Upper lobe of left lung (tissue), 6 donors: Measurements from ENCODE around the gene HHIP. TPM values are rescaled to one million over a fixed set of nuclear protein-coding genes. Genes with fewer than 3 reads are reported as not detected.

ENCODE experiments used
- ATAC-seq, 2 donors: fragments of 200-7000 bp; cut with Tn5 transposase; one replicate each; pipeline ENCODE4 v1.9.1; 2022; ENCODE audit warnings: mild to moderate bottlenecking in 2 of 2, moderate library complexity in 2 of 2; ENCODE audit not compliant: low FRiP score in 2 of 2
- DNase-seq, 2 donors: peaks; one replicate each; pipeline ENCODE4 v3.0.0-alpha.2; 2019 to 2020
- H3K27ac ChIP-seq, 4 donors: fragments of 200-600 bp; sonication (generic); one replicate each; pipeline ENCODE4 v1.5.1; 2016 to 2019
- H3K27me3 ChIP-seq, 4 donors: fragments of 200-600 bp; sonication (generic); one replicate each; pipeline ENCODE4 v1.5.1; 2017 to 2019
- H3K36me3 ChIP-seq, 4 donors: fragments of 200-600 bp; sonication (generic); one replicate each; pipeline ENCODE4 v1.5.1; 2016 to 2019
- H3K4me1 ChIP-seq, 4 donors: fragments of 200-600 bp; sonication (generic); one replicate each; pipeline ENCODE4 v1.5.1; 2018 to 2019
- H3K4me3 ChIP-seq, 4 donors: fragments of 200-600 bp; sonication (generic); one replicate each; pipeline ENCODE4 v1.5.1; 2017 to 2019; ENCODE audit warnings: mild to moderate bottlenecking in 2 of 4, moderate library complexity in 1 of 4
- H3K9me3 ChIP-seq, 4 donors: fragments of 200-600 bp; sonication (generic); one replicate each; pipeline ENCODE4 v1.5.1; 2018 to 2019
- EP300 ChIP-seq, 4 donors: sonication (generic); formaldehyde crosslinking; IDR thresholded peaks; one replicate each; pipeline ENCODE4 v1.5.1; 2017; ENCODE audit warnings: antibody characterized with exemption in 4 of 4, control low read depth in 2 of 4
- POLR2A ChIP-seq, 4 donors: fragments of 450-650 bp; IDR thresholded peaks; one replicate each; pipeline ENCODE4 v1.5.1; 2016 to 2017; ENCODE audit warnings: antibody characterized with exemption in 4 of 4, mild to moderate bottlenecking in 2 of 4
- POLR2AphosphoS5 ChIP-seq, 2 donors: sonication (generic); formaldehyde crosslinking; IDR thresholded peaks; one replicate each; pipeline ENCODE4 v1.5.1; 2017; ENCODE audit warnings: antibody characterized with exemption in 2 of 2
- WGBS, 2 donors: methylation state at CpG; one replicate each; pipeline ENCODE4 v1.1.5; 2017 to 2018; 5-methylcytosine and 5-hydroxymethylcytosine counted together
- total RNA-seq, 6 donors: library from RNA; depleted of rRNA in 4 of 6; stranded (reverse); fragments of >200 nt in 4 of 6; gene quantifications; one replicate each; pipeline versions ENCODE4 v1.1.0 to v1.2.1, GENCODE V29; 2016 to 2021
- TF ChIP-seq, protein P1 (sequence below), 6 experiments: fragments of 450-650 bp in 4 of 6; fragments of 200-600 bp in 2 of 6; sonication (generic) in 2 of 6; IDR thresholded peaks; one replicate each; pipeline ENCODE4 v1.5.1; 2016 to 2019; ENCODE audit warnings: antibody characterized with exemption in 6 of 6
- donor health status: DM: no; HTN: no; CAD: no; lungs with moderate emphysema.
- donor health status: DM: no; HTN: yes; CAD: no; lungs with severe emphysema.

Gene HHIP, protein sequence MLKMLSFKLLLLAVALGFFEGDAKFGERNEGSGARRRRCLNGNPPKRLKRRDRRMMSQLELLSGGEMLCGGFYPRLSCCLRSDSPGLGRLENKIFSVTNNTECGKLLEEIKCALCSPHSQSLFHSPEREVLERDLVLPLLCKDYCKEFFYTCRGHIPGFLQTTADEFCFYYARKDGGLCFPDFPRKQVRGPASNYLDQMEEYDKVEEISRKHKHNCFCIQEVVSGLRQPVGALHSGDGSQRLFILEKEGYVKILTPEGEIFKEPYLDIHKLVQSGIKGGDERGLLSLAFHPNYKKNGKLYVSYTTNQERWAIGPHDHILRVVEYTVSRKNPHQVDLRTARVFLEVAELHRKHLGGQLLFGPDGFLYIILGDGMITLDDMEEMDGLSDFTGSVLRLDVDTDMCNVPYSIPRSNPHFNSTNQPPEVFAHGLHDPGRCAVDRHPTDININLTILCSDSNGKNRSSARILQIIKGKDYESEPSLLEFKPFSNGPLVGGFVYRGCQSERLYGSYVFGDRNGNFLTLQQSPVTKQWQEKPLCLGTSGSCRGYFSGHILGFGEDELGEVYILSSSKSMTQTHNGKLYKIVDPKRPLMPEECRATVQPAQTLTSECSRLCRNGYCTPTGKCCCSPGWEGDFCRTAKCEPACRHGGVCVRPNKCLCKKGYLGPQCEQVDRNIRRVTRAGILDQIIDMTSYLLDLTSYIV
- total RNA-seq, result 100 to 1,000 TPM in 1 of 6 donors, 10 to 100 TPM in 5; 19.3 to 144 (median 35.8) TPM

DNA sequence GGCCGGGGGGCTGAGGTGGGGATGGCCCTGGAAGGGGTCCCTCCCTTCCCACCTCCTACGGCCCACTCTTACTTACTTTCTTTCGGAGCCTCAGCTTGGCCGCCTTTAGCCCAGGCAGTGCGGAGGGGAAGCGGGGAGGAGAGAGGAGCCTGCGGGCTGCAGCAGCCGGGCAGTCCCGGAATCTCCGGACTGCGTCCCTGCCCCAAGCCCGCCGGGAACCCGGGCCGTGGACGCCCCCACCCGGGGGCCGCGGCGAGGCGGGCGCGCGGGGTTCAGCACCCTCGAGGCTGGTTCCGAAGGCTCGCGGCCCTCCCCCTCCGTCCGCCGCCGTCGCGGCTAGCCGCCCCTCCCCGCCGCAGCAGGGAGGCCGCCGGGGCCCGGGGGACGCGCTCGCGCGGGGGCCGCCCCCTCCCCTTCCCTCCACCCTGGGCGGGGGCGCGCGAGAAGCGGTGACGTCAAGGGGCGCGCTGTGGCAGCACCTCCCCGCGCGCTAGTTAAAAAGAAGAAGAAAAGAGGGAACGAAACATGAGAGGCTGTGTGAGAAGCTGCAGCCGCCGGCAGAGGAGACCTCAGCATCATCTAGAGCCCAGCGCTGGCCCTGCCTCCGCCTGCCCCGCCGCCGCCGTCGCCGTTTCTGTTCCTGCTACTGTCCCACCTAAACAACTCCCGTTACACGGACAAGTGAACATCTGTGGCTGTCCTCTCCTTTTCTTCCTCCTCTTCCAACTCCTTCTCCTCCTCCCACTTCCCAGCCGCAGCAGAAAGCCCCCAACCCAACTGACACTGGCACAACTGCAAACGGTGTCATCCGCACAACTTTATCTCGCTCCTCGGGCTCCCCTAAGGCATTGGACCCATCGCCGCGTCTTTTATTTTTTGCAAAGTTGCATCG, at the start of gene HHIP:
HHIP (plus strand) TSS at position 526 of the 892 bp plus-strand sequence. CDS start 520 bp downstream, outside the sequence.
- Histone ChIP-seq H3K27ac (peak within 1 kb of the TSS in 3 of 4 donors; percentile 46 to 87 (median 79)), H3K4me1 (peaks cover 16 to 24% (median 18%) of the 10 kb centered on the region in 4 donors), H3K36me3 (no peaks in the 10 kb centered on the region), H3K27me3 (peaks cover 0 to 21% (median 7%) of the 10 kb centered on the region in 4 donors), H3K4me3 (peak within 1 kb of the TSS; percentile 28 to 56 (median 52)), H3K9me3 (no peaks in the 10 kb centered on the region)
- ATAC-seq (peak; percentile 78 to 87), DNase-seq (peak; percentile 53 to 92)
- TF ChIP-seq, protein P1, sequence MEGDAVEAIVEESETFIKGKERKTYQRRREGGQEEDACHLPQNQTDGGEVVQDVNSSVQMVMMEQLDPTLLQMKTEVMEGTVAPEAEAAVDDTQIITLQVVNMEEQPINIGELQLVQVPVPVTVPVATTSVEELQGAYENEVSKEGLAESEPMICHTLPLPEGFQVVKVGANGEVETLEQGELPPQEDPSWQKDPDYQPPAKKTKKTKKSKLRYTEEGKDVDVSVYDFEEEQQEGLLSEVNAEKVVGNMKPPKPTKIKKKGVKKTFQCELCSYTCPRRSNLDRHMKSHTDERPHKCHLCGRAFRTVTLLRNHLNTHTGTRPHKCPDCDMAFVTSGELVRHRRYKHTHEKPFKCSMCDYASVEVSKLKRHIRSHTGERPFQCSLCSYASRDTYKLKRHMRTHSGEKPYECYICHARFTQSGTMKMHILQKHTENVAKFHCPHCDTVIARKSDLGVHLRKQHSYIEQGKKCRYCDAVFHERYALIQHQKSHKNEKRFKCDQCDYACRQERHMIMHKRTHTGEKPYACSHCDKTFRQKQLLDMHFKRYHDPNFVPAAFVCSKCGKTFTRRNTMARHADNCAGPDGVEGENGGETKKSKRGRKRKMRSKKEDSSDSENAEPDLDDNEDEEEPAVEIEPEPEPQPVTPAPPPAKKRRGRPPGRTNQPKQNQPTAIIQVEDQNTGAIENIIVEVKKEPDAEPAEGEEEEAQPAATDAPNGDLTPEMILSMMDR (IDR thresholded peaks at IDR 0.05), result no peak
- peak in 1 of 4 donors; percentile 65 for TF ChIP-seq POLR2A (IDR thresholded peaks at IDR 0.05)
- 1 to 3% methylated on average over 22 to 64 of the region's 79 CpGs for WGBS, 2 donors

DNA sequence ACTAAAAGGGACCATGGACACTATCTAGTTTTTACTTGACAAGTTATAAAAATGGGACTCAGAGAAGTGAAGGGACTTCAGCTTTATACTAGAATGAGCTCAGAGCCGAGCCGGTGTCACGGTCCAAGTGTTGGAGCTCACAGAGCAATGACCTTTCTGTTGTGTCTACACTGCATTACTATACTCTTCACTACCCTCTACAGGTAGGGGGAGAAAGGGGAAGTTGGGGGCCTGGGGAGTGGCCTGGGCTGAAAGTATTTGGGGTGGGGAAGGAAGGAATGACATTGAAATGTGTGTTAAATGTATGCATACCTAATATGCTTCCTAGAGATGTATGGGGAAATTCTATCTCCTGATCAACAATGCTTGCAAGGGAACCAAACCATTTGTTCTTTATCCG, 48.8 kb upstream of the HHIP start:
- 87 to 92% methylated on average over 4 of the region's 4 CpGs for WGBS, 2 donors
- no peaks in the 10 kb centered on the region for H3K36me3 ChIP-seq
- no peaks in the 10 kb centered on the region for H3K9me3 ChIP-seq
- no peak overlapping the region for H3K4me3 ChIP-seq
- H3K27ac ChIP-seq, result no peak overlapping the region
- DNase-seq (no peak), ATAC-seq (no peak)
- H3K27me3 ChIP-seq, result no peaks in the 10 kb centered on the region
- H3K4me1 ChIP-seq, result no peaks in the 10 kb centered on the region
- no peak for TF ChIP-seq POLR2A (IDR thresholded peaks at IDR 0.05)
- TF ChIP-seq, protein P1 (IDR thresholded peaks at IDR 0.05), result no peak
- no peak for TF ChIP-seq EP300 (IDR thresholded peaks at IDR 0.05)
- no peak for TF ChIP-seq POLR2AphosphoS5 (IDR thresholded peaks at IDR 0.05)

DNA sequence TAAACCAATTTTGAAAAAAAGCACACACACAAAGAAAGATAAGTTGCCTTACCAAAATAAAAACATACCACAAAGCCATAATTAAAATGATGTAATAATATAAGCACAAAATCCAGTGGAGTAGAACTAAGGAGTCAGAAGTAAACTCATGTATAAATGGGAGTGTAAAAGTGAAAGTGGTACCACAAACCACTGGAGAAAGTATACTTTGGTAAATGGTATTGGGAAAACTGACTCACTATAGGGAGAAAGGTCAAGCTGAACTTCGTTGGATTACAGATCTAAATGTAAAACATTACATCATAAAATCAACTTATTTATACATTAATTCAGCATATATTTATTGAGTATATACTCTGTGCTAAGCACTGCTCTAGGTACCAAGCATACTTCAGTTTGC, 46.3 kb upstream of the HHIP start:
- no peaks in the 10 kb centered on the region for H3K36me3 ChIP-seq
- H3K27me3 ChIP-seq, result no peaks in the 10 kb centered on the region
- H3K4me1 ChIP-seq, result no peaks in the 10 kb centered on the region
- 53 to 57% methylated on average over 1 of the region's 1 CpG for WGBS, 2 donors
- no peak overlapping the region for H3K4me3 ChIP-seq
- no peak overlapping the region for H3K27ac ChIP-seq
- no peak for TF ChIP-seq POLR2AphosphoS5 (IDR thresholded peaks at IDR 0.05)
- TF ChIP-seq POLR2A (IDR thresholded peaks at IDR 0.05), result no peak
- TF ChIP-seq, protein P1 (IDR thresholded peaks at IDR 0.05), result no peak
- TF ChIP-seq EP300 (IDR thresholded peaks at IDR 0.05), result no peak
- no peak for DNase-seq
- no peak for ATAC-seq
- no peaks in the 10 kb centered on the region for H3K9me3 ChIP-seq

DNA sequence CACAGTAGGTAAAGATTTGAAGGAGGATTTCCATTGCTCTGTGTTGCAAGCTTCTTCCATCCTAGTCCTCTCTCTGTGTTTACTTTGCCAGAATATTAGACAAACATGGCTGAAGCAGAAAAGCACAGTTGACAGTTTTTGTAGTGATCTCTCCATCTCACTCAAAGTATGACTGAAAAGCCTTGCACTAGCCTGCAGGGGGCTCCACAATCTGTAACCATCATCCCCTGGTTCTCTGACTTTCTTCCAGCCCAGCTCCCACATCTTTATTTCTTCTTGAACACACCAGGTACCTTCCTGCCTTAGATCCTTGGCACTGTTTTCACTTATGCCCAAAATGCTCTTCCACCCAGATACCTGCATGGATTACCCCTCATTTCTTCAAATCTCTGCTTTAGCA, 34.1 kb upstream of the HHIP start:
- no peaks in the 10 kb centered on the region for H3K4me1 ChIP-seq
- no peak overlapping the region for H3K27ac ChIP-seq
- H3K36me3 ChIP-seq, result no peaks in the 10 kb centered on the region
- no peak for TF ChIP-seq EP300 (IDR thresholded peaks at IDR 0.05)
- TF ChIP-seq, protein P1 (IDR thresholded peaks at IDR 0.05), result no peak
- no peak for TF ChIP-seq POLR2A (IDR thresholded peaks at IDR 0.05)
- TF ChIP-seq POLR2AphosphoS5 (IDR thresholded peaks at IDR 0.05), result no peak
- H3K9me3 ChIP-seq, result no peaks in the 10 kb centered on the region
- no peaks in the 10 kb centered on the region for H3K27me3 ChIP-seq
- DNase-seq (no peak), ATAC-seq (no peak)
- H3K4me3 ChIP-seq, result no peak overlapping the region
